B cell (primary cell): ENCODE results near the gene SLC12A1.

Experiments
- CTCF ChIP-seq: fragments of 200-600 bp; IDR thresholded peaks from one replicate; pipeline ENCODE4 v1.8.0; 2022; ENCODE audit warnings: antibody characterized with exemption, mild to moderate bottlenecking
- EZH2 ChIP-seq: IDR thresholded peaks from 2 replicates; pipeline ENCODE4 v1.6.1; 2012; ENCODE audit warnings: borderline replicate concordance, low read depth, mild to moderate bottlenecking, moderate library complexity, low read length; ENCODE audit not compliant: insufficient read depth, poor library complexity, severe bottlenecking

GRCh38 chr15:48323294-48323693 is 117.2 kb downstream of the SLC12A1 start:
- no peak for TF ChIP-seq EZH2
- TF ChIP-seq CTCF, result no peak
